K562 (cell line): ENCODE measurements around the gene MAD1L1. TPM values are rescaled to one million over a fixed set of nuclear protein-coding genes. Genes with fewer than 3 reads are reported as not detected.

ENCODE experiments used
- ATAC-seq: fragments of 200-7000 bp; cut with Tn5 transposase; 3 replicates; pipeline ENCODE4 v1.9.1; 2020; ENCODE audit warnings: moderate library complexity
- BruUV-seq: library from RNA; stranded (reverse); fragments of 400-500 nt; replicated peaks from 2 replicates; lab custom pipeline; 2021; lab: Mats Ljungman, UMichigan
- CTCF ChIA-PET: fragments of 300-600 bp; formaldehyde crosslinking; extraction: SDS; loops from one replicate; lab custom pipeline; 2021; ENCODE audit warnings: low intra/inter-chr PET ratio; lab: Yijun Ruan, JAX
- POLR2A ChIA-PET: fragments of 300-600, 350-650 bp; sonication (Branson Sonifier 250); formaldehyde crosslinking; extraction: SDS; loops from one replicate; lab custom pipeline; 2021; ENCODE audit warnings: antibody characterized with exemption, inconsistent platforms; lab: Yijun Ruan, JAX
- DNase-seq, 4 experiments: peaks; one replicate each; pipeline versions ENCODE4 v3.0.0 to v3.0.0-alpha.2; 2011 to 2018; ENCODE audit warnings: low spot score in 3 of 4, mixed read lengths in 3 of 4; ENCODE audit errors: extremely low read depth in 1 of 4
- FAIRE-seq: peaks from 2 replicates; lab custom pipeline; 2011; peaks lifted over from hg19 to GRCh38; lab: Jason Lieb, UNC
- H2AFZ ChIP-seq: 2 replicates; pipeline ENCODE4 v1.6.0; 2011; ENCODE audit warnings: low read depth, low read length, control low read depth, inconsistent platforms
- H3K27ac ChIP-seq: fragments of 200-600 bp; 3 replicates; pipeline ENCODE4 v1.8.0; 2011; ENCODE audit warnings: low read depth, mild to moderate bottlenecking, control low read depth, inconsistent platforms, low read length, moderate library complexity, mixed read lengths; ENCODE audit errors: extremely low read depth
- H3K27me3 ChIP-seq, 2 experiments: fragments of 300-600 bp in 1 of 2; 2 replicates in 1 of 2; 3 replicates in 1 of 2; pipeline versions ENCODE4 v1.6.0 to v1.8.0; 2011; ENCODE audit warnings: inconsistent platforms in 2 of 2, low read length in 2 of 2, mild to moderate bottlenecking in 1 of 2, mixed read lengths in 1 of 2, moderate library complexity in 1 of 2; ENCODE audit not compliant: control insufficient read depth in 2 of 2, insufficient read depth in 2 of 2
- H3K36me3 ChIP-seq: fragments of 300-600 bp; 3 replicates; pipeline ENCODE4 v1.8.0; 2011; ENCODE audit warnings: mild to moderate bottlenecking, low read length, inconsistent platforms; ENCODE audit not compliant: control insufficient read depth, insufficient read depth
- H3K4me1 ChIP-seq, 2 experiments: fragments of 200-600 bp in 1 of 2; replicated peaks in 1 of 2; 2 replicates in 1 of 2; 3 replicates in 1 of 2; pipeline versions ENCODE4 v1.5.1 to v1.8.0; 2011; ENCODE audit warnings: inconsistent platforms in 2 of 2, low read length in 2 of 2, mild to moderate bottlenecking in 1 of 2, mixed read lengths in 1 of 2, moderate library complexity in 1 of 2; ENCODE audit not compliant: control insufficient read depth in 2 of 2, insufficient read depth in 2 of 2
- H3K4me2 ChIP-seq: 2 replicates; pipeline ENCODE4 v1.6.1; 2011; ENCODE audit warnings: low read length, control low read depth, inconsistent platforms, mixed read lengths; ENCODE audit not compliant: insufficient read depth
- H3K4me3 ChIP-seq: fragments of 200-600 bp; sonication (generic), shearing (Covaris generic); 2 replicates; pipeline ENCODE4 v1.5.1; 2016; ENCODE audit warnings: control low read depth, inconsistent platforms
- H3K79me2 ChIP-seq: fragments of 200-600 bp; 3 replicates; pipeline ENCODE4 v1.8.0; 2011; ENCODE audit warnings: low read length, inconsistent platforms; ENCODE audit not compliant: control insufficient read depth, insufficient read depth
- H3K9ac ChIP-seq, 2 experiments: 2 replicates each; pipeline versions ENCODE4 v1.6.0 to v1.6.1; 2011; ENCODE audit warnings: low read depth in 2 of 2, low read length in 2 of 2, control low read depth in 1 of 2, inconsistent platforms in 1 of 2, mild to moderate bottlenecking in 1 of 2, mixed read lengths in 1 of 2; ENCODE audit not compliant: insufficient read depth in 1 of 2
- H3K9me1 ChIP-seq: one replicate; pipeline ENCODE4 v1.6.0; 2011; ENCODE audit warnings: inconsistent platforms, mild to moderate bottlenecking, low read length, moderate library complexity; ENCODE audit not compliant: control insufficient read depth, insufficient read depth
- H3K9me3 ChIP-seq: replicated peaks from 2 replicates; pipeline ENCODE4 v1.5.1; 2011; ENCODE audit warnings: low read depth, low read length, inconsistent platforms; ENCODE audit not compliant: control insufficient read depth, insufficient read depth
- H4K20me1 ChIP-seq: replicated peaks from 2 replicates; pipeline ENCODE4 v1.6.1; 2011; ENCODE audit warnings: low read length, inconsistent platforms, mixed read lengths; ENCODE audit not compliant: control insufficient read depth, insufficient read depth
- CBX1 ChIP-seq: sonication (generic); IDR thresholded peaks from 2 replicates; pipeline ENCODE4 v1.6.1; 2016; ENCODE audit warnings: antibody characterized with exemption, low read depth, mild to moderate bottlenecking
- MEF2D ChIP-seq: conservative IDR thresholded peaks from 2 replicates; pipeline ENCODE4 v1.6.1; 2016; ENCODE audit warnings: low read depth, missing genetic modification characterization, missing compliant biosample characterization
- ZNF121 ChIP-seq: sonication (generic); formaldehyde crosslinking; conservative IDR thresholded peaks from 2 replicates; pipeline ENCODE4 v1.8.0; 2022; ENCODE audit warnings: missing genetic modification reagents
- ZNF778 ChIP-seq: fragments of 450-650 bp; formaldehyde crosslinking; IDR thresholded peaks from 2 replicates; pipeline ENCODE4 v1.4.0; 2020; ENCODE audit warnings: mild to moderate bottlenecking, moderate library complexity
- WGBS: fragments of 100-300 bp; shearing (Covaris generic); methylation state at CpG from one replicate; pipeline ENCODE4 v1.1.6; 2016; ENCODE audit warnings: low coverage, mixed read lengths; ENCODE audit not compliant: insufficient coverage; ENCODE audit errors: missing lambda C conversion rate; 5-methylcytosine and 5-hydroxymethylcytosine counted together
- in situ Hi-C: fragments of 300-500 bp; cut with MboI; formaldehyde crosslinking; loops from 4 replicates; pipeline ENCODE4 v1.15.0; 2018; ENCODE audit warnings: inconsistent platforms, mixed read lengths
- intact Hi-C: fragments of 100-400 bp; cut with micrococcal nuclease; formaldehyde crosslinking; loops from 2 replicates; pipeline ENCODE4 v1.14.2; 2022
- polyA plus RNA-seq, 8 experiments: library from polyadenylated mRNA; depleted of rRNA in 4 of 8; stranded (reverse) in 5 of 8; unstranded in 3 of 8; fragments of >200 nt; fragmentation: Nextera tagmentation in 2 of 8; fragmentation: Illumina TruSeq in 1 of 8; extraction: Ambion mirVana in 2 of 8; extraction: Trizol in 1 of 8; gene quantifications; 2 replicates each; pipeline versions ENCODE4 v1.2.1 to v1.2.3, GENCODE V29; 2011 to 2014; ENCODE audit warnings: inconsistent platforms in 1 of 8, missing spikeins in 1 of 8
- total RNA-seq, 7 experiments: library from RNA; depleted of rRNA in 6 of 7; stranded (reverse); fragments of >200 nt in 6 of 7; fragmentation: Illumina TruSeq in 2 of 7; extraction: Trizol in 2 of 7; gene quantifications; 2 replicates each; pipeline versions ENCODE4 v1.2.1 to v1.2.3, GENCODE V29; 2011 to 2021; ENCODE audit warnings: low replicate concordance in 1 of 7
- TF ChIP-seq, protein P1 (sequence below): fragments of 250-450 bp; sonication (Bioruptor Pico); IDR thresholded peaks from 2 replicates; pipeline ENCODE4 v1.8.0; 2022; ENCODE audit warnings: moderate library complexity, mild to moderate bottlenecking, inconsistent platforms

The MAD1L1 gene
- total and polyA plus RNA-seq, 9 of the 15 experiments (the other 6 are each of a cell fraction or from before 2014, with no cell fraction given) = 1.7 to 89.7 (median 18.0) TPM

DNA sequence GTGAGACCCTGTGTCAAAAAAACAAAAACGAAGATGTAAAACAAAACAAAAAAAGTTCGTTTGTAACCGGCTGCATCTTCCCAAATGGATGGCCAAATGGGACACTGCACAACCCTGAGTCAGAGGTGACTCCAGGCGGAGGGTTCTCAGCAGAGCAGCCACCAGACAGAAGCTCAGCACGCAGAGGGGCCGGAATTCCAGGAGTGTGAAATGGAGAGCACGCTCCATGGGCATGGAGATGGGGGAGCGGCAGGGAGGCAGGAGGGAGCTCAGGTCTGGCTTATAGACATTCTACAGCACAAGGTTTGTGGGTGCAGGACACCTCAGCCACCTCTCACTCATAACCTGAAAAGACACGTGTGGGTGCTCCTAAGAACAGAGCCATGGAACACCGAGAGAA lies 227.0 kb downstream of the MAD1L1 start:
- POLR2A ChIA-PET = interaction anchor here (1.0 to 1.1 kb wide), 2 partner anchors 13 to 17 kb away, joined by 3 to 4 read pairs; no protein-coding TSS in a partner anchor
- Histone ChIP-seq H3K9me3 (no peaks in the 10 kb centered on the region), H4K20me1 (no peaks in the 10 kb centered on the region), H3K27ac (no peak overlapping the region), H3K9ac (peak overlapping the region in 1 of 2 experiments; percentile 75; a peak in 2 of 4 replicates), H3K4me1 (peaks cover 0 to 72% of the 10 kb centered on the region in 2 experiments; a peak in 2 of 5 replicates), H2AFZ (no peak overlapping the region), H3K36me3 (peaks cover 4% of the 10 kb centered on the region; the same call in 1 of the 3 replicates), H3K4me3 (no peak overlapping the region), H3K27me3 (no peaks in the 10 kb centered on the region), H3K79me2 (no peaks in the 10 kb centered on the region), H3K4me2 (no peak overlapping the region), H3K9me1 (no peaks in the 10 kb centered on the region)
- BruUV-seq = no TSS peak
- intact Hi-C loops (no loop called here), in situ Hi-C loops (no loop called here)
- FAIRE-seq (no peak), ATAC-seq (no peak), DNase-seq (no peak)
- TF ChIP-seq ZNF778 (no peak), MEF2D (tag) (no peak), ZNF121 (CRISPR knock-in tag) (no peak), CBX1 (no peak)
- TF ChIP-seq, protein P1, sequence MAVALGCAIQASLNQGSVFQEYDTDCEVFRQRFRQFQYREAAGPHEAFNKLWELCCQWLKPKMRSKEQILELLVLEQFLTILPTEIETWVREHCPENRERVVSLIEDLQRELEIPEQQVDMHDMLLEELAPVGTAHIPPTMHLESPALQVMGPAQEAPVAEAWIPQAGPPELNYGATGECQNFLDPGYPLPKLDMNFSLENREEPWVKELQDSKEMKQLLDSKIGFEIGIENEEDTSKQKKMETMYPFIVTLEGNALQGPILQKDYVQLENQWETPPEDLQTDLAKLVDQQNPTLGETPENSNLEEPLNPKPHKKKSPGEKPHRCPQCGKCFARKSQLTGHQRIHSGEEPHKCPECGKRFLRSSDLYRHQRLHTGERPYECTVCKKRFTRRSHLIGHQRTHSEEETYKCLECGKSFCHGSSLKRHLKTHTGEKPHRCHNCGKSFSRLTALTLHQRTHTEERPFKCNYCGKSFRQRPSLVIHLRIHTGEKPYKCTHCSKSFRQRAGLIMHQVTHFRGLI (CRISPR knock-in tag) = no peak
- WGBS = 76% methylated on average over 10 of the region's 10 CpGs
- CTCF ChIA-PET = no interaction called here
